ENCODE measurements around the gene RABGEF1. TPM values are rescaled to one million over a fixed set of nuclear protein-coding genes. Genes with fewer than 3 reads are reported as not detected.
"Not testable (repeated sequence)": the region's sequence is repeated elsewhere in the genome, so short reads cannot be mapped to it uniquely, and the experiment has no call there.

Gene RABGEF1
- total RNA-seq, 1 donor from 2014 or later, result 48.0 TPM

DNA sequence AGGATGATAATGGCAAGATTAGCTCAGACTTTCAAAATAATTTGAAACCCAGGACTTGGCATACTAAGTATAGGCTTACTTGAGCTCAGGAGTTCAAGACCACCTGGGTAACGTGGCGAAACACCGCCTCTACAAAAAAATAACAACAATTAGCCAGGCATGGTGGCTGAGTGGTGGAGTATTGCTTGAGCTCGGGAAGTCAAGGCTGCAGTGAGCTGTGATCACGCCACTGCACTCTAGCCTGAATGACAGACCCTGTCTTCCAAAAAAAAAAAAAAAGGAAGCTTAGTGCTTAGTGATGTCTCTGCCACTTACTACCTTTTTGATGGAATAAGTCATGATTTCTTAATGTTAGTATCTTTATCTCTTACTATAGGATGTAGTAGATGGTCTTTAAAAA is 25.5 kb downstream of the RABGEF1 start:
- DNase-seq, result no peak

- DNase-seq, result not testable (repeated sequence)
Observed at GRCh38 chr7:66767486-66767885, 27.0 kb downstream of the RABGEF1 start.

GRCh38 chr7:66768865-66769832 is 28.6 kb downstream of the RABGEF1 start:
- DNase-seq, result no peak

- DNase-seq, result no peak
Observed at GRCh38 chr7:66769833-66770512, 29.4 kb downstream of the RABGEF1 start.

DNA sequence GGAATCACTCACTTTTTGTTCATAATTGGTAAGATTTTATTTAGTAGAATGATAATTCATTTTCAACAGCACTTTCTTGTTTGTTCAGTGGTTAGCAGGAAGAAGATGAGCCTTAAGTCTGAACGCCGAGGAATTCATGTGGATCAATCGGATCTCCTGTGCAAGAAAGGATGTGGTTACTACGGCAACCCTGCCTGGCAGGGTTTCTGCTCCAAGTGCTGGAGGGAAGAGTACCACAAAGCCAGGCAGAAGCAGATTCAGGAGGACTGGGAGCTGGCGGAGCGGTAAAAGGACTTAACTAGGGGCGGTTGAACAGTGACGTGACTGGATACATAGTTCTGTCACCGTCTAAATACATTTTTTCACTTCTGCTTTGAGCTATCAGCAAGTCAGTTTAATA is 31.3 kb downstream of the RABGEF1 start:
- DNase-seq, result peak; percentile 10

- DNase-seq, result not testable (repeated sequence)
Observed at GRCh38 chr7:66773744-66774143, 33.2 kb downstream of the RABGEF1 start.

DNA sequence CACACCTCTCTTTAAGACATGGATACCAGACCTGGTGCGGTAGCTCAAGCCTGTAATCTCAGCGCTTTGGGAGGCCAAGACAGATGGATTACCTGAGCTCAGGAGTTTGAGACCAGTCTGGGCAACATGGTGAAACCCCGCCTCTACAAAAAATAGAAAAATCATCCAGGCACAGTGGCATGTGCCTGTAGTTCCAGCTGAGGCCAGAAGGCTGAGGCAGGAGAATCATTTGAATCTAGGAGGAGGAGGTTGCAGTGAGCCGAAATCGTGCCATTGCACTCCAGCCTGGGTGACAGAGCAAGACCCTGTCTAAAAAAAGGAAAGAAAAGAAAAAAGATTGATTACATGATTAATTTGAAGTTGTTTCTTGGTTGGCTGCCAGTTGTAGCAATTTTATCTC is 35.9 kb downstream of the RABGEF1 start:
- DNase-seq, result not testable (repeated sequence)

GRCh38 chr7:66776800-66777442 is 36.4 kb downstream of the RABGEF1 start:
- DNase-seq, result no peak

DNA sequence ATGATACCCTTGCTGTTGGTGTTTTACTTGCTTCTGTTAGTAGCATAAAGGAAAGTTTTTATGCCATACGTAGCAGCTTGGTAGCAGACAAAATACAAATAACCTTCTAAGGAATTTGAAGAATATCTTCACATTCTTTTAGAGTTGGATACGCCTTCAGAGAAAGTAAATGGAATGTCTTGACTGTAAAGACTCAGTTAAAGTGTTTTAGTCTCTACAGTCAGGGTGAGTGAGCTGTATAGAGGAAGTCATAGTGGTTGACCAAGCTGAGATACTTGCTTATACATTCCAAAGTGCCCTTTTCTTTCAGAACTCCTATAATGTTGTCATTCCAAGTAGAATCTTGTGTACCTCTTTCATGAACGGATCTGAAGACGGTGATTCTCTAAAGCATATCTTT is 37.7 kb downstream of the RABGEF1 start:
- DNase-seq, result no peak

- DNase-seq, result no peak
Observed at GRCh38 chr7:66779669-66780409, 39.3 kb downstream of the RABGEF1 start.

DNA sequence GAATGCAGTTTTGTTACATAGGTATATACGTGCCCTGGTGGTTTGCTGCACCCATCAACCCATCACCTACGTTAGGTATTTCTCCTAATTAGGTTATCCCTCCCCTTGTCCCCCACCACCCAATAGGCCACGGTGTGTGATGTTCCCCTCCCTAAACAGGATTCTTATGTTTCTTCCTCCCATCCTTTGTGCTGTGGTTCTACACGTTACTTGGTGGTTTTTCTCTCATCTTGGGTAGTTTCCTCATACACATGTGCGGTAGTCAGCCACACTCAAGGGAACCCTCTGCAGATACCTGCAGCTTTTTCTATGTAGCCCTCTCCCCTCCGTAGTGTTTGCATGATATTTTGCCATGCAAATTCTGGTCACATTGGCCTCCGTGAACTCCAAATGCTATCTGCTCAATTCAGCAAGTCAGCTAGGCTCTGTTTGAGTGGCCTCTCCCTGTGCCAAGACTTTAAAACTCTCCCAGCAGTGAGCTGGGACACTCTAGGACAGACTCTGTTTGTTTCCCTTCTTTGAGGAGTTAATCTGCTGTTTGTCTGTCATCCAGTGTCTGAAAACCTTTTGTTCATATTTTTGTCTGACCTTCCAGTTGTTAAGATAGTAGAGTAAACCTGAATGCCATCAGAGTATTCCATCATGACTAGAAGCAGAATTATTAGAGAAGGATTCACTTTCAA is 41.0 kb downstream of the RABGEF1 start:
- DNase-seq, result no peak

- not testable (repeated sequence) for DNase-seq
Observed at GRCh38 chr7:66782875-66783274, 42.3 kb downstream of the RABGEF1 start.

GRCh38 chr7:66783887-66784595 is 43.5 kb downstream of the RABGEF1 start:
- DNase-seq, result not testable (repeated sequence)

GRCh38 chr7:66790196-66790595 is 49.7 kb downstream of the RABGEF1 start:
- DNase-seq, result no peak

GRCh38 chr7:66790725-66791124 is 50.2 kb downstream of the RABGEF1 start:
- DNase-seq, result no peak

DNA sequence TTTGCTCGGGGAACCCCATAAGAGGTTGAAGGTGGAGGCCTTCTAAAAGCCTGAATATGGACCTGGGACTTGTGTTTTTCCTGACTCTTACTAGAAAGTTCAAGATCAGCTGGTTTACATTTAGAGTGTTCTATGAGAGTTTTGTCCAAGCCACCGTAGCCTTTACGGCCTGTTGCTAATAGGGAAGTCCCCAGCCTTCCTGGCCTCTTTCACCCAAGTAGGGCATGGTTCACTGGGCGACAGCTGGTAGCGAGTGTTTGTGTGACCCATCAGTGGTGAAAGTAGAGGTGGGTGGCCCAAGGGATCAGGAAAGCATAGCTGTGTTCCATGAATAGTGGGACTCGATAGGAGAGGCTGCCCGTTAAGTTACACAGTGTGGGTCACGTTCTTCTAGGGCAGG is 60.1 kb downstream of the RABGEF1 start:
- DNase-seq, result no peak

GRCh38 chr7:66804001-66804400 is 63.5 kb downstream of the RABGEF1 start:
- DNase-seq, result peak; percentile 41

- DNase-seq, result no peak
Observed at GRCh38 chr7:66807736-66808135, 67.2 kb downstream of the RABGEF1 start.

- DNase-seq, result no peak
Observed at GRCh38 chr7:66810716-66811115, 70.2 kb downstream of the RABGEF1 start.

DNA sequence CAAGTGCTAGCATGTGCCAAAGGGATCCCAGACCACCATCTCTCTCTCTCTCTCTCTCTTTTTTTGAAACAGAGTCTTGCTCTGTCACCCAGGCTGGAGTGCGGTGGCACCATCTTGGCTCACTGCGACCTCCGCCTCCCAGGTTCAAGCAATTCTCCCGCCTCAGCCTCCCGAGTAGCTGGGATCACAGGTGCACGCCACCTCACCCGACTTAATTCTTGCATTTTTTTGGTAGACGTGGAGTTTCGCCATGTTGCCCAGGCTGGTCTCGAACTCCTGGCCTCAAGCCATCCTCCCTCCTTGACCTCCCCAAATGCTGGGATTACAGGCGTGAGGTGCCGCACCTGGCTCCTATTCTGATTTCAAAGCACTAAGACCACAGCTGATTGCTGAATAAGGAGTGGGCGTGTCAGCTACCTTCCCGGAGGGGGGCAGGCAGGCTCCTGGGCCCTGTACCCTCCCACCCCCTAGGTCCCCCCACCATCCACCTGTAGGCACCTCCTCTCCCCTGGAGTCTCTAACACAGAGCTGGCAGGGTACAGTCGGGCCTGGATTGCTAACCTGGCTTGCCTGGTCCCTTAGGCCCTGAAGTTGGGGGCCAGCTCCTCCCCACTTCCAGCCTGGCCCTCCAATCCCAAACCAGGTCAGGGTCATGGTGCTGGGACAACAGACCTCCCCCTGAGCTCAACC is 74.8 kb downstream of the RABGEF1 start:
- not testable (repeated sequence) for DNase-seq

Data from occipital lobe (tissue), 2 donors.